GM23338 (cell line): Measurements from ENCODE around the gene AHCY. TPM values are rescaled to one million over a fixed set of nuclear protein-coding genes. Genes with fewer than 3 reads are reported as not detected.

Experiments
- ATAC-seq: fragments of 200-7000 bp; cut with Tn5 transposase; 3 replicates; pipeline ENCODE4 v1.9.1; 2020
- DNase-seq: peaks from one replicate; pipeline ENCODE4 v3.0.0-alpha.2; 2015; ENCODE audit warnings: low spot score
- H2AFZ ChIP-seq: fragments of 200-600 bp; sonication (generic); 2 replicates; pipeline ENCODE4 v1.8.0; 2016; ENCODE audit warnings: antibody characterized with exemption, mild to moderate bottlenecking, moderate library complexity
- H3F3A ChIP-seq: fragments of 200-600 bp; sonication (generic); replicated peaks from 2 replicates; pipeline ENCODE4 v1.8.0; 2017; ENCODE audit warnings: antibody characterized with exemption, mixed run types, low read depth
- H3K27ac ChIP-seq: fragments of 200-600 bp; sonication (generic); 2 replicates; pipeline ENCODE4 v1.6.1; 2016; ENCODE audit warnings: low read depth
- H3K27me3 ChIP-seq: fragments of 200-600 bp; sonication (generic); 2 replicates; pipeline ENCODE4 v1.8.0; 2016; ENCODE audit warnings: mild to moderate bottlenecking, mixed run types, moderate library complexity; ENCODE audit not compliant: insufficient read depth
- H3K36me3 ChIP-seq: fragments of 200-600 bp; sonication (generic); 2 replicates; pipeline ENCODE4 v1.8.0; 2016; ENCODE audit warnings: mild to moderate bottlenecking; ENCODE audit not compliant: insufficient read depth
- H3K4me1 ChIP-seq: fragments of 200-600 bp; sonication (generic); 2 replicates; pipeline ENCODE4 v1.8.0; 2016; ENCODE audit warnings: mild to moderate bottlenecking, moderate library complexity; ENCODE audit not compliant: insufficient read depth
- H3K4me2 ChIP-seq: fragments of 200-600 bp; sonication (generic); 2 replicates; pipeline ENCODE4 v1.7.1; 2017; ENCODE audit warnings: mixed run types
- H3K4me3 ChIP-seq: fragments of 200-600 bp; sonication (generic); 2 replicates; pipeline ENCODE4 v1.6.1; 2016; ENCODE audit warnings: mixed run types
- H3K79me2 ChIP-seq: fragments of 200-600 bp; sonication (generic); replicated peaks from 2 replicates; pipeline ENCODE4 v1.8.0; 2017; ENCODE audit warnings: mild to moderate bottlenecking; ENCODE audit not compliant: insufficient read depth
- H3K9me2 ChIP-seq: fragments of 200-600 bp; sonication (generic); 2 replicates; pipeline ENCODE4 v1.8.0; 2017; ENCODE audit not compliant: insufficient read depth
- H4K20me1 ChIP-seq: fragments of 200-600 bp; sonication (generic); replicated peaks from 2 replicates; pipeline ENCODE4 v1.8.0; 2017; ENCODE audit warnings: mild to moderate bottlenecking; ENCODE audit not compliant: insufficient read depth
- H3K27ac Mint-ChIP-seq: 2 replicates; pipeline ENCODE4 v1.8.0; 2020; ENCODE audit warnings: inconsistent platforms, mild to moderate bottlenecking, moderate library complexity, mixed read lengths
- H3K27me3 Mint-ChIP-seq: 3 replicates; pipeline ENCODE4 v1.8.0; 2022; ENCODE audit warnings: low read depth, mild to moderate bottlenecking, moderate library complexity, mixed read lengths, inconsistent platforms; ENCODE audit not compliant: insufficient read depth, poor library complexity
- H3K36me3 Mint-ChIP-seq: 3 replicates; pipeline ENCODE4 v1.8.0; 2021; ENCODE audit warnings: low read depth, mild to moderate bottlenecking, inconsistent platforms, moderate library complexity, mixed read lengths
- H3K4me1 Mint-ChIP-seq: 3 replicates; pipeline ENCODE4 v1.8.0; 2020; ENCODE audit warnings: mild to moderate bottlenecking, inconsistent platforms, mixed read lengths
- H3K4me3 Mint-ChIP-seq: 3 replicates; pipeline ENCODE4 v1.8.0; 2021; ENCODE audit warnings: moderate library complexity, mild to moderate bottlenecking, inconsistent platforms, mixed read lengths
- H3K9me3 Mint-ChIP-seq: 3 replicates; pipeline ENCODE4 v1.8.0; 2020; ENCODE audit warnings: moderate library complexity, mild to moderate bottlenecking, inconsistent platforms, mixed read lengths
- CREB1 ChIP-seq: fragments of 250-450 bp; sonication (Bioruptor Pico); IDR thresholded peaks from 2 replicates; pipeline ENCODE4 v1.5.0; 2020; ENCODE audit warnings: low read depth, mild to moderate bottlenecking, moderate library complexity
- EZH2 ChIP-seq: fragments of 200-600 bp; sonication (generic); IDR thresholded peaks from one replicate; pipeline ENCODE4 v1.8.0; 2017; ENCODE audit warnings: antibody characterized with exemption, mild to moderate bottlenecking, low read depth; ENCODE audit not compliant: unreplicated experiment
- EZH2phosphoT487 ChIP-seq: fragments of 200-600 bp; sonication (generic); IDR thresholded peaks from one replicate; pipeline ENCODE4 v1.8.1; 2018; ENCODE audit warnings: antibody characterized with exemption; ENCODE audit not compliant: unreplicated experiment
- JUNB ChIP-seq: IDR thresholded peaks from one replicate; pipeline ENCODE4 v1.6.1; 2016; ENCODE audit warnings: antibody characterized with exemption; ENCODE audit not compliant: unreplicated experiment
- NANOG ChIP-seq: IDR thresholded peaks from 2 replicates; pipeline ENCODE4 v1.6.1; 2016; ENCODE audit warnings: antibody characterized with exemption, borderline replicate concordance
- POLR2AphosphoS5 ChIP-seq: IDR thresholded peaks from 2 replicates; pipeline ENCODE4 v1.6.1; 2016; ENCODE audit warnings: antibody characterized with exemption, low read depth
- STAT1 ChIP-seq: IDR thresholded peaks from one replicate; pipeline ENCODE4 v1.6.1; 2016; ENCODE audit warnings: antibody characterized with exemption; ENCODE audit not compliant: unreplicated experiment
- ZNF114 ChIP-seq: fragments of 250-450 bp; sonication (Bioruptor Pico); IDR thresholded peaks from 2 replicates; pipeline ENCODE4 v1.5.0; 2020; ENCODE audit warnings: mild to moderate bottlenecking, moderate library complexity
- ZNF331 ChIP-seq: fragments of 250-450 bp; sonication (Bioruptor Pico); IDR thresholded peaks from 2 replicates; pipeline ENCODE4 v1.5.0; 2020; ENCODE audit warnings: low read depth, mild to moderate bottlenecking, moderate library complexity
- polyA plus RNA-seq: library from polyadenylated mRNA; unstranded; fragments of >200 nt; fragmentation: Nextera tagmentation; extraction: Ambion mirVana; gene quantifications from 2 replicates; pipeline ENCODE4 v1.2.1, GENCODE V29; 2016
- total RNA-seq: library from RNA; depleted of rRNA; stranded (reverse); fragments of >200 nt; shearing (Covaris generic); gene quantifications from 2 replicates; pipeline ENCODE4 v1.2.3, GENCODE V29; 2014
- TF ChIP-seq, protein P1 (sequence below), 2 experiments: fragments of 200-600 bp in 1 of 2; sonication (generic) in 1 of 2; conservative IDR thresholded peaks; 2 replicates each; pipeline versions ENCODE4 v1.5.1 to v1.6.1; 2016 to 2017; ENCODE audit warnings: antibody characterized with exemption in 2 of 2, low read depth in 2 of 2, mild to moderate bottlenecking in 2 of 2, moderate library complexity in 1 of 2
- TF ChIP-seq, protein P2 (sequence below): fragments of 250-450 bp; sonication (Bioruptor Pico); IDR thresholded peaks from 2 replicates; pipeline ENCODE4 v1.5.0; 2020; ENCODE audit warnings: mild to moderate bottlenecking, moderate library complexity
- TF ChIP-seq, protein P3 (sequence below): IDR thresholded peaks from 2 replicates; pipeline ENCODE4 v1.6.1; 2016; ENCODE audit warnings: antibody characterized with exemption
- TF ChIP-seq, protein P4 (sequence below): IDR thresholded peaks from one replicate; pipeline ENCODE4 v1.6.1; 2018; ENCODE audit warnings: antibody characterized with exemption; ENCODE audit not compliant: unreplicated experiment

AHCY gene
- total and polyA plus RNA-seq, 2 experiments from 2014 or later = 138 to 423 TPM

DNA sequence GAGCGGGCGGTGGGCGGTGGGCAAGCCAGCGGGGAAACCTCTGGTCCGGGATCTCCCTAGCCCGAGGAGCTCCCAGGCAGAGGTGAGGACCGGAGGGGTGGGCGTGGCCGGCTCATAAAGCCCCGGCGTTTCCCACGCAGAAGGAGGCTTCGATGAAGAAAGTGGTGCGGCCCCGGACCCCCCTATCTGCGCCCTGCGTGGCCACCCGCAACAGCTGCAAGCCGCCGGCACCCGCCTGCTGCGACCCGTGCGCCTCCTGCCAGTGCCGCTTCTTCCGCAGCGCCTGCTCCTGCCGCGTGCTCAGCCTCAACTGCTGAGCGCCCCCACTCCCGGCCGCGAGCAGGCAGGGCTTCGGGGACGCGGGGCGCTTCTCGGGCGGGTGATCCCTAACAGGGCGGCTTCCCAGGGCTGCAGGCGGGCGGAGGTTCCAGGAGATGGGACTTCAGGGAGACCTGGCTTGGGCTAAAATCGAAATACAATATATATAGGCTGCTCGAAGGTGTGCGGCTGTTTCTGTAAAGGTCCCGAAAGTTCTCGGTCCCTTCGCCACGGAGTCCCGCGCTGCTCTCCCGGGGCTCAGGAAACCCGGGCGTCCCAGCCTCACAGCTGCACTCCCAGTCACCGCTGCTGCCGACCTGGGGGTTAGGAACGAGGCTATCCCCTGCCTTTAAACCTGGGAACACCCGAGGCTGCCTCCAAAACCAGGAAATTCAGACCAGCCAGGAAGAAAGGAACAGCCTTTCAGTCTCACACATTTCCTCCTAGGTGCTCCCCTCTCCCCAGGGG lies 34.1 kb downstream of the AHCY start:
- H3K36me3 ChIP-seq = peaks cover 3% of the 10 kb centered on the region; the same call in 1 of the 2 replicates
- DNase-seq (peak; percentile 70), ATAC-seq (peak; percentile 83)
- H3K36me3 Mint-ChIP-seq = peaks cover 9% of the 10 kb centered on the region; the same call in 2 of the 3 replicates
- no peaks in the 10 kb centered on the region; the same call in 1 of the 2 replicates for H3K4me1 ChIP-seq
- no peaks in the 10 kb centered on the region for H3K79me2 ChIP-seq
- H3K27me3 ChIP-seq = peaks cover 10% of the 10 kb centered on the region; the same call in 1 of the 2 replicates
- peak overlapping the region; percentile 77 for H2AFZ ChIP-seq
- no peaks in the 10 kb centered on the region for H3K9me2 ChIP-seq
- peaks cover 2% of the 10 kb centered on the region; the same call in 2 of the 3 replicates for H3K4me1 Mint-ChIP-seq
- H3K9me3 Mint-ChIP-seq = no peaks in the 10 kb centered on the region
- H3K4me3 ChIP-seq = peak overlapping the region; percentile 65
- no peak overlapping the region for H3K27ac ChIP-seq
- H4K20me1 ChIP-seq = peaks cover 9% of the 10 kb centered on the region; the same call in 1 of the 2 replicates
- H3K4me2 ChIP-seq = peak overlapping the region; percentile 80
- H3F3A ChIP-seq = peaks cover 7% of the 10 kb centered on the region; the same call in 1 of the 2 replicates
- TF ChIP-seq STAT1 (no peak), CREB1 (no peak; the same call in 1 of the 2 replicates), EZH2phosphoT487 (no peak), EZH2 (no peak), JUNB (no peak), ZNF114 (CRISPR knock-in tag) (no peak), POLR2AphosphoS5 (no peak; the same call in 1 of the 2 replicates), ZNF331 (CRISPR knock-in tag) (no peak), NANOG (no peak)
- TF ChIP-seq, protein P1, sequence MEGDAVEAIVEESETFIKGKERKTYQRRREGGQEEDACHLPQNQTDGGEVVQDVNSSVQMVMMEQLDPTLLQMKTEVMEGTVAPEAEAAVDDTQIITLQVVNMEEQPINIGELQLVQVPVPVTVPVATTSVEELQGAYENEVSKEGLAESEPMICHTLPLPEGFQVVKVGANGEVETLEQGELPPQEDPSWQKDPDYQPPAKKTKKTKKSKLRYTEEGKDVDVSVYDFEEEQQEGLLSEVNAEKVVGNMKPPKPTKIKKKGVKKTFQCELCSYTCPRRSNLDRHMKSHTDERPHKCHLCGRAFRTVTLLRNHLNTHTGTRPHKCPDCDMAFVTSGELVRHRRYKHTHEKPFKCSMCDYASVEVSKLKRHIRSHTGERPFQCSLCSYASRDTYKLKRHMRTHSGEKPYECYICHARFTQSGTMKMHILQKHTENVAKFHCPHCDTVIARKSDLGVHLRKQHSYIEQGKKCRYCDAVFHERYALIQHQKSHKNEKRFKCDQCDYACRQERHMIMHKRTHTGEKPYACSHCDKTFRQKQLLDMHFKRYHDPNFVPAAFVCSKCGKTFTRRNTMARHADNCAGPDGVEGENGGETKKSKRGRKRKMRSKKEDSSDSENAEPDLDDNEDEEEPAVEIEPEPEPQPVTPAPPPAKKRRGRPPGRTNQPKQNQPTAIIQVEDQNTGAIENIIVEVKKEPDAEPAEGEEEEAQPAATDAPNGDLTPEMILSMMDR (conservative IDR thresholded peaks at IDR 0.05; ENCODE audit: low read depth in 2 of 2) = no peak; a peak in 1 of 4 replicates
- TF ChIP-seq, protein P2, sequence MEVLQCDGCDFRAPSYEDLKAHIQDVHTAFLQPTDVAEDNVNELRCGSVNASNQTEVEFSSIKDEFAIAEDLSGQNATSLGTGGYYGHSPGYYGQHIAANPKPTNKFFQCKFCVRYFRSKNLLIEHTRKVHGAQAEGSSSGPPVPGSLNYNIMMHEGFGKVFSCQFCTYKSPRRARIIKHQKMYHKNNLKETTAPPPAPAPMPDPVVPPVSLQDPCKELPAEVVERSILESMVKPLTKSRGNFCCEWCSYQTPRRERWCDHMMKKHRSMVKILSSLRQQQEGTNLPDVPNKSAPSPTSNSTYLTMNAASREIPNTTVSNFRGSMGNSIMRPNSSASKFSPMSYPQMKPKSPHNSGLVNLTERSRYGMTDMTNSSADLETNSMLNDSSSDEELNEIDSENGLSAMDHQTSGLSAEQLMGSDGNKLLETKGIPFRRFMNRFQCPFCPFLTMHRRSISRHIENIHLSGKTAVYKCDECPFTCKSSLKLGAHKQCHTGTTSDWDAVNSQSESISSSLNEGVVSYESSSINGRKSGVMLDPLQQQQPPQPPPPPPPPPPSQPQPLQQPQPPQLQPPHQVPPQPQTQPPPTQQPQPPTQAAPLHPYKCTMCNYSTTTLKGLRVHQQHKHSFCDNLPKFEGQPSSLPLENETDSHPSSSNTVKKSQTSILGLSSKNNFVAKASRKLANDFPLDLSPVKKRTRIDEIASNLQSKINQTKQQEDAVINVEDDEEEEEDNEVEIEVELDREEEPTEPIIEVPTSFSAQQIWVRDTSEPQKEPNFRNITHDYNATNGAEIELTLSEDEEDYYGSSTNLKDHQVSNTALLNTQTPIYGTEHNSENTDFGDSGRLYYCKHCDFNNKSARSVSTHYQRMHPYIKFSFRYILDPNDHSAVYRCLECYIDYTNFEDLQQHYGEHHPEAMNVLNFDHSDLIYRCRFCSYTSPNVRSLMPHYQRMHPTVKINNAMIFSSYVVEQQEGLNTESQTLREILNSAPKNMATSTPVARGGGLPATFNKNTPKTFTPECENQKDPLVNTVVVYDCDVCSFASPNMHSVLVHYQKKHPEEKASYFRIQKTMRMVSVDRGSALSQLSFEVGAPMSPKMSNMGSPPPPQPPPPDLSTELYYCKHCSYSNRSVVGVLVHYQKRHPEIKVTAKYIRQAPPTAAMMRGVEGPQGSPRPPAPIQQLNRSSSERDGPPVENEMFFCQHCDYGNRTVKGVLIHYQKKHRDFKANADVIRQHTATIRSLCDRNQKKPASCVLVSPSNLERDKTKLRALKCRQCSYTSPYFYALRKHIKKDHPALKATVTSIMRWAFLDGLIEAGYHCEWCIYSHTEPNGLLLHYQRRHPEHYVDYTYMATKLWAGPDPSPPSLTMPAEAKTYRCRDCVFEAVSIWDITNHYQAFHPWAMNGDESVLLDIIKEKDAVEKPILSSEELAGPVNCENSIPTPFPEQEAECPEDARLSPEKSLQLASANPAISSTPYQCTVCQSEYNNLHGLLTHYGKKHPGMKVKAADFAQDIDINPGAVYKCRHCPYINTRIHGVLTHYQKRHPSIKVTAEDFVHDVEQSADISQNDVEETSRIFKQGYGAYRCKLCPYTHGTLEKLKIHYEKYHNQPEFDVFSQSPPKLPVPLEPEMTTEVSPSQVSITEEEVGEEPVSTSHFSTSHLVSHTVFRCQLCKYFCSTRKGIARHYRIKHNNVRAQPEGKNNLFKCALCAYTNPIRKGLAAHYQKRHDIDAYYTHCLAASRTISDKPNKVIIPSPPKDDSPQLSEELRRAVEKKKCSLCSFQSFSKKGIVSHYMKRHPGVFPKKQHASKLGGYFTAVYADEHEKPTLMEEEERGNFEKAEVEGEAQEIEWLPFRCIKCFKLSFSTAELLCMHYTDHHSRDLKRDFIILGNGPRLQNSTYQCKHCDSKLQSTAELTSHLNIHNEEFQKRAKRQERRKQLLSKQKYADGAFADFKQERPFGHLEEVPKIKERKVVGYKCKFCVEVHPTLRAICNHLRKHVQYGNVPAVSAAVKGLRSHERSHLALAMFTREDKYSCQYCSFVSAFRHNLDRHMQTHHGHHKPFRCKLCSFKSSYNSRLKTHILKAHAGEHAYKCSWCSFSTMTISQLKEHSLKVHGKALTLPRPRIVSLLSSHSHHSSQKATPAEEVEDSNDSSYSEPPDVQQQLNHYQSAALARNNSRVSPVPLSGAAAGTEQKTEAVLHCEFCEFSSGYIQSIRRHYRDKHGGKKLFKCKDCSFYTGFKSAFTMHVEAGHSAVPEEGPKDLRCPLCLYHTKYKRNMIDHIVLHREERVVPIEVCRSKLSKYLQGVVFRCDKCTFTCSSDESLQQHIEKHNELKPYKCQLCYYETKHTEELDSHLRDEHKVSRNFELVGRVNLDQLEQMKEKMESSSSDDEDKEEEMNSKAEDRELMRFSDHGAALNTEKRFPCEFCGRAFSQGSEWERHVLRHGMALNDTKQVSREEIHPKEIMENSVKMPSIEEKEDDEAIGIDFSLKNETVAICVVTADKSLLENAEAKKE = no peak
- TF ChIP-seq, protein P3, sequence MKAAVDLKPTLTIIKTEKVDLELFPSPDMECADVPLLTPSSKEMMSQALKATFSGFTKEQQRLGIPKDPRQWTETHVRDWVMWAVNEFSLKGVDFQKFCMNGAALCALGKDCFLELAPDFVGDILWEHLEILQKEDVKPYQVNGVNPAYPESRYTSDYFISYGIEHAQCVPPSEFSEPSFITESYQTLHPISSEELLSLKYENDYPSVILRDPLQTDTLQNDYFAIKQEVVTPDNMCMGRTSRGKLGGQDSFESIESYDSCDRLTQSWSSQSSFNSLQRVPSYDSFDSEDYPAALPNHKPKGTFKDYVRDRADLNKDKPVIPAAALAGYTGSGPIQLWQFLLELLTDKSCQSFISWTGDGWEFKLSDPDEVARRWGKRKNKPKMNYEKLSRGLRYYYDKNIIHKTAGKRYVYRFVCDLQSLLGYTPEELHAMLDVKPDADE = no peak
- TF ChIP-seq, protein P4, sequence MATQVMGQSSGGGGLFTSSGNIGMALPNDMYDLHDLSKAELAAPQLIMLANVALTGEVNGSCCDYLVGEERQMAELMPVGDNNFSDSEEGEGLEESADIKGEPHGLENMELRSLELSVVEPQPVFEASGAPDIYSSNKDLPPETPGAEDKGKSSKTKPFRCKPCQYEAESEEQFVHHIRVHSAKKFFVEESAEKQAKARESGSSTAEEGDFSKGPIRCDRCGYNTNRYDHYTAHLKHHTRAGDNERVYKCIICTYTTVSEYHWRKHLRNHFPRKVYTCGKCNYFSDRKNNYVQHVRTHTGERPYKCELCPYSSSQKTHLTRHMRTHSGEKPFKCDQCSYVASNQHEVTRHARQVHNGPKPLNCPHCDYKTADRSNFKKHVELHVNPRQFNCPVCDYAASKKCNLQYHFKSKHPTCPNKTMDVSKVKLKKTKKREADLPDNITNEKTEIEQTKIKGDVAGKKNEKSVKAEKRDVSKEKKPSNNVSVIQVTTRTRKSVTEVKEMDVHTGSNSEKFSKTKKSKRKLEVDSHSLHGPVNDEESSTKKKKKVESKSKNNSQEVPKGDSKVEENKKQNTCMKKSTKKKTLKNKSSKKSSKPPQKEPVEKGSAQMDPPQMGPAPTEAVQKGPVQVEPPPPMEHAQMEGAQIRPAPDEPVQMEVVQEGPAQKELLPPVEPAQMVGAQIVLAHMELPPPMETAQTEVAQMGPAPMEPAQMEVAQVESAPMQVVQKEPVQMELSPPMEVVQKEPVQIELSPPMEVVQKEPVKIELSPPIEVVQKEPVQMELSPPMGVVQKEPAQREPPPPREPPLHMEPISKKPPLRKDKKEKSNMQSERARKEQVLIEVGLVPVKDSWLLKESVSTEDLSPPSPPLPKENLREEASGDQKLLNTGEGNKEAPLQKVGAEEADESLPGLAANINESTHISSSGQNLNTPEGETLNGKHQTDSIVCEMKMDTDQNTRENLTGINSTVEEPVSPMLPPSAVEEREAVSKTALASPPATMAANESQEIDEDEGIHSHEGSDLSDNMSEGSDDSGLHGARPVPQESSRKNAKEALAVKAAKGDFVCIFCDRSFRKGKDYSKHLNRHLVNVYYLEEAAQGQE = no peak
- H3K4me3 Mint-ChIP-seq = peak overlapping the region; percentile 72
- peaks cover 9% of the 10 kb centered on the region for H3K27me3 Mint-ChIP-seq
- H3K27ac Mint-ChIP-seq = no peak overlapping the region
